ENCODE results near the gene ZNF772. TPM values are rescaled to one million over a fixed set of nuclear protein-coding genes. Genes with fewer than 3 reads are reported as not detected.

Gene ZNF772
- total RNA-seq (2021; fragmentation: NEBNext Ultra II Directional; extraction: Animal tissue kit (Norgen Biotek cat#: 25700)), result 15.2 and 15.7 TPM in 2 replicates
- polyA plus RNA-seq (2011; rRNA removed), result 4.0 and 4.6 TPM in 2 replicates
- 7.5 TPM for polyA plus RNA-seq (2011; cell fraction: cytosol; rRNA removed)
- polyA plus RNA-seq (2011; cell fraction: nucleus; rRNA removed), result 10.2 TPM
- 6.6 to 8.3 TPM (median 7.3 TPM) in 4 replicates for polyA plus RNA-seq (2012, experiment 1 of 2)
- 0.62 TPM for polyA plus RNA-seq (2012, experiment 2 of 2)
- polyA plus RNA-seq (2013, experiment 1 of 2), result 8.4 TPM
- polyA plus RNA-seq (2013, experiment 2 of 2), result 7.8 TPM
- polyA minus RNA-seq (2011; rRNA and poly(A)+ RNA removed), result 24.0 and 36.0 TPM in 2 replicates
- 15.3 TPM for polyA minus RNA-seq (2011; cell fraction: cytosol; rRNA and poly(A)+ RNA removed)
- polyA minus RNA-seq (2011; cell fraction: nucleus; rRNA and poly(A)+ RNA removed), result 25.1 TPM
- long read RNA-seq, experiment 1, partial matches to known transcripts, result 0 of 4 reads
- long read RNA-seq, experiment 1, other reads (novel, unspliced or antisense), result 2 of 4 reads
- long read RNA-seq, experiment 2, result 0 reads

- peaks cover 8% of the 10 kb centered on the region; the same call in 1 of the 2 replicates for H3K79me1 ChIP-seq (ENCODE audit: low read depth, low read length)
- H2AFZ ChIP-seq (ENCODE audit: low read length), result peak within 1 kb of the TSS; percentile 100
- peaks cover 4% of the 10 kb centered on the region for H3K23me2 ChIP-seq (ENCODE audit: low read depth, low read length)
- H2BK12ac ChIP-seq (ENCODE audit: low read depth, low read length), result no peak within 1 kb of the TSS
- H3K36me3 ChIP-seq (ENCODE audit: control insufficient read depth in 2 of 4, insufficient read depth in 4 of 4, low read length in 3 of 4), result peaks cover 13 to 37% (median 31%) of the 10 kb centered on the region in 4 experiments
- peak within 1 kb of the TSS; percentile 85 for H3K27ac ChIP-seq (ENCODE audit: low read depth, low read length)
- H3K23ac ChIP-seq (ENCODE audit: insufficient read length), result no peak within 1 kb of the TSS
- H4K5ac ChIP-seq (ENCODE audit: insufficient read length, low read depth, low read length), result peak within 1 kb of the TSS; percentile 61
- peaks cover 0 to 1% (median 0%) of the 10 kb centered on the region in 4 experiments; a peak in 2 of 7 replicates for H3K27me3 ChIP-seq (replicated peaks in 1 of 4; ENCODE audit: control insufficient read depth in 3 of 4, extremely low read depth in 1 of 4, insufficient read depth in 3 of 4, low read length in 3 of 4)
- no peak within 1 kb of the TSS for H2BK20ac ChIP-seq (ENCODE audit: low read length)
- H4K20me1 ChIP-seq (replicated peaks in 1 of 2; ENCODE audit: control insufficient read depth in 1 of 2, insufficient read depth in 2 of 2, low read length in 2 of 2), result no peaks in the 10 kb centered on the region
- no peak within 1 kb of the TSS for H3K56ac ChIP-seq (replicated peaks; ENCODE audit: insufficient read length, low read depth, low read length)
- H2BK120ac ChIP-seq (replicated peaks; ENCODE audit: low read depth, low read length), result no peak within 1 kb of the TSS
- H2AK5ac ChIP-seq (ENCODE audit: low read depth, low read length), result no peak within 1 kb of the TSS
- ChIA-PET POLR2A (ENCODE audit: partially characterized antibody) (interaction anchor here (0.6 to 2.4 kb wide), 7 partner anchors 8 to 232 kb away, joined by 3 to 14 read pairs (median 6); partner anchors contain the start of genes ZNF154, ZNF419 and ZNF749), CTCF (ENCODE audit: partially characterized antibody) (interaction anchor here (0.6 to 3.2 kb wide), 11 partner anchors 8 to 204 kb away, joined by 3 to 15 read pairs (median 3); partner anchors contain the start of gene ZNF419)
- peak within 1 kb of the TSS in 3 of 4 experiments; percentile 90 to 97 (median 91); a peak in 6 of 7 replicates for H3K9ac ChIP-seq (replicated peaks in 1 of 4; ENCODE audit: extremely low read depth in 1 of 4, low read depth in 3 of 4, low read length in 3 of 4)
- H3K9me3 ChIP-seq (ENCODE audit: insufficient read depth in 2 of 2, low read depth in 1 of 2, low read length in 1 of 2), result peaks cover 39 to 51% of the 10 kb centered on the region in 2 experiments
- H3K4me2 ChIP-seq (ENCODE audit: insufficient read depth in 1 of 2, low read depth in 2 of 2, low read length in 2 of 2), result peak within 1 kb of the TSS; percentile 76 to 78
- DNase-seq (ENCODE audit: low read depth in 1 of 2, low spot score in 2 of 2), result peak; percentile 84 to 93
- peak within 1 kb of the TSS; percentile 96; the same call in 1 of the 2 replicates for H4K8ac ChIP-seq (ENCODE audit: extremely low read depth, insufficient read depth, low read length)
- no peak within 1 kb of the TSS for H3K4ac ChIP-seq (replicated peaks; ENCODE audit: insufficient read length, low read depth, low read length)
- peak within 1 kb of the TSS; percentile 26 for H4K91ac ChIP-seq (replicated peaks; ENCODE audit: insufficient read length, low read length)
- H3K18ac ChIP-seq (ENCODE audit: extremely low read depth, low read length), result peak within 1 kb of the TSS; percentile 79
- no peaks in the 10 kb centered on the region for H3K4me1 ChIP-seq (replicated peaks in 1 of 4; ENCODE audit: control insufficient read depth in 3 of 4, insufficient read depth in 4 of 4, low read length in 3 of 4)
- peak; percentile 99 for FAIRE-seq
- H3K4me3 ChIP-seq (ENCODE audit: extremely low read depth in 1 of 4, insufficient read depth in 2 of 4, low read depth in 3 of 4, low read length in 4 of 4), result peak within 1 kb of the TSS; percentile 89 to 97 (median 96)
- no peak within 1 kb of the TSS; the same call in 1 of the 2 replicates for H2BK15ac ChIP-seq (ENCODE audit: low read length)
- peaks cover 3 to 21% of the 10 kb centered on the region in 2 experiments; a peak in 2 of 4 replicates for H3K79me2 ChIP-seq (ENCODE audit: control insufficient read depth in 1 of 2, insufficient read depth in 2 of 2, low read length in 2 of 2)
- 11% methylated on average over 38 of the region's 38 CpGs; no CpG with 5 or more reads in 1 of the 2 experiments for WGBS, 2 experiments (ENCODE audit: extremely low coverage in 1 of 2, insufficient coverage in 1 of 2, insufficient read length in 1 of 2, insufficient replicate concordance in 2 of 2, low coverage in 1 of 2, low lambda C conversion rate in 2 of 2, missing lambda C conversion rate in 1 of 2)
- H2BK5ac ChIP-seq (ENCODE audit: low read depth, low read length), result peak within 1 kb of the TSS; percentile 94
- no peak within 1 kb of the TSS for H3K14ac ChIP-seq (ENCODE audit: insufficient read length)
- peak; percentile 76 for TF ChIP-seq BACH1 (IDR thresholded peaks at IDR 0.05; ENCODE audit: low read length)
- TF ChIP-seq FOSL1 (IDR thresholded peaks at IDR 0.05; ENCODE audit: insufficient read depth, low read depth, low read length), result no peak
- TF ChIP-seq BCL11A (IDR thresholded peaks at IDR 0.05; ENCODE audit: low read depth in 2 of 2, low read length in 2 of 2), result no peak
- no peak for TF ChIP-seq BRCA1 (IDR thresholded peaks at IDR 0.05; ENCODE audit: low read depth, low read length)
- peak in 1 of 2 experiments; percentile 17; a peak in 1 of 4 replicates for TF ChIP-seq SIN3A (conservative IDR thresholded peaks at IDR 0.05 in 1 of 2, IDR thresholded peaks at IDR 0.05 in 1 of 2; ENCODE audit: low read depth in 1 of 2, low read length in 2 of 2)
- TF ChIP-seq RAD21 (IDR thresholded peaks at IDR 0.05 in 1 of 2, conservative IDR thresholded peaks at IDR 0.05 in 1 of 2; ENCODE audit: low read depth in 2 of 2, low read length in 2 of 2), result peak; percentile 37 to 48; a peak in 3 of 4 replicates
- peak; percentile 86 for TF ChIP-seq SIX5 (IDR thresholded peaks at IDR 0.05; ENCODE audit: low read depth, low read length)
- TF ChIP-seq CREB1 (IDR thresholded peaks at IDR 0.05), result peak; percentile 54
These were observed at the start of gene ZNF772 for GRCh38 chr19:57477191-57478008. Gene ZNF772 (minus strand): TSS chr19:57477566. CDS start chr19:57477309, 257 bp downstream.

All from H1 (cell line).